Mesenchymal stem cell (in vitro differentiated cells and primary cell): Measurements from ENCODE around the gene FLT3LG.
"Not testable (repeated sequence)": the region's sequence is repeated elsewhere in the genome, so short reads cannot be mapped to it uniquely, and the experiment has no call there.

Source experiments
- DNase-seq: peaks from one replicate; pipeline ENCODE4 v3.0.0-alpha.2; 2013
- H2AFZ ChIP-seq: one replicate; pipeline ENCODE4 v1.6.1; 2013; ENCODE audit warnings: low read depth, mild to moderate bottlenecking, control low read depth, inconsistent platforms, low read length, moderate library complexity
- H2AK5ac ChIP-seq: 2 replicates; pipeline ENCODE4 v1.6.1; 2013; ENCODE audit warnings: low read length, moderate library complexity, mild to moderate bottlenecking, inconsistent platforms; ENCODE audit not compliant: severe bottlenecking
- H2BK120ac ChIP-seq: one replicate; pipeline ENCODE4 v1.6.1; 2013; ENCODE audit warnings: low read depth, mild to moderate bottlenecking, inconsistent platforms, low read length, moderate library complexity
- H2BK12ac ChIP-seq, 2 experiments: one replicate each; pipeline ENCODE4 v1.6.1; 2013; ENCODE audit warnings: inconsistent platforms in 2 of 2, low read length in 2 of 2, mild to moderate bottlenecking in 2 of 2, moderate library complexity in 2 of 2, control low read depth in 1 of 2
- H2BK15ac ChIP-seq: one replicate; pipeline ENCODE4 v1.6.1; 2013; ENCODE audit warnings: mild to moderate bottlenecking, low read depth, inconsistent platforms; ENCODE audit not compliant: poor library complexity, severe bottlenecking
- H2BK5ac ChIP-seq: 2 replicates; pipeline ENCODE4 v1.6.1; 2013; ENCODE audit warnings: low read depth, mild to moderate bottlenecking, low read length, control low read depth, inconsistent platforms; ENCODE audit not compliant: poor library complexity, severe bottlenecking
- H3K14ac ChIP-seq, 2 experiments: one replicate each; pipeline ENCODE4 v1.6.1; 2013; ENCODE audit warnings: inconsistent platforms in 2 of 2, low read length in 2 of 2, control low read depth in 1 of 2, mild to moderate bottlenecking in 1 of 2, moderate library complexity in 1 of 2
- H3K18ac ChIP-seq, 2 experiments: one replicate each; pipeline ENCODE4 v1.6.1; 2013; ENCODE audit warnings: inconsistent platforms in 2 of 2, low read length in 2 of 2, control low read depth in 1 of 2, low read depth in 1 of 2, mild to moderate bottlenecking in 1 of 2
- H3K23ac ChIP-seq, 2 experiments: one replicate each; pipeline ENCODE4 v1.6.1; 2013; ENCODE audit warnings: inconsistent platforms in 2 of 2, low read length in 2 of 2, mild to moderate bottlenecking in 2 of 2, moderate library complexity in 2 of 2, control low read depth in 1 of 2
- H3K27ac ChIP-seq: 2 replicates; pipeline ENCODE4 v1.5.1; 2013; ENCODE audit warnings: mild to moderate bottlenecking, moderate library complexity, low read length, control low read depth, inconsistent platforms; ENCODE audit not compliant: poor library complexity, severe bottlenecking
- H3K27me3 ChIP-seq, 2 experiments: 2 replicates each; pipeline versions ENCODE4 v1.6.1 to v1.7.0; 2013; ENCODE audit warnings: low read length in 2 of 2, mild to moderate bottlenecking in 2 of 2, moderate library complexity in 2 of 2, control low read depth in 1 of 2, inconsistent platforms in 1 of 2; ENCODE audit not compliant: control insufficient read depth in 1 of 2, insufficient read depth in 1 of 2
- H3K36me3 ChIP-seq, 2 experiments: 2 replicates each; pipeline versions ENCODE4 v1.6.1 to v1.7.0; 2013; ENCODE audit warnings: low read length in 2 of 2, control low read depth in 1 of 2, inconsistent platforms in 1 of 2, low read depth in 1 of 2, mild to moderate bottlenecking in 1 of 2; ENCODE audit not compliant: insufficient read depth in 2 of 2, control insufficient read depth in 1 of 2
- H3K4ac ChIP-seq, 2 experiments: one replicate each; pipeline ENCODE4 v1.6.1; 2013; ENCODE audit warnings: inconsistent platforms in 2 of 2, low read length in 2 of 2, mild to moderate bottlenecking in 2 of 2, moderate library complexity in 2 of 2, control low read depth in 1 of 2, low read depth in 1 of 2
- H3K4me1 ChIP-seq: 2 replicates; pipeline ENCODE4 v1.6.1; 2013; ENCODE audit warnings: low read depth, low read length, control low read depth; ENCODE audit not compliant: control insufficient read depth, insufficient read depth
- H3K4me2 ChIP-seq: 2 replicates; pipeline ENCODE4 v1.6.1; 2013; ENCODE audit warnings: low read length, mild to moderate bottlenecking, inconsistent platforms; ENCODE audit not compliant: poor library complexity, severe bottlenecking
- H3K4me3 ChIP-seq, 2 experiments: 2 replicates each; pipeline versions ENCODE4 v1.5.1 to v1.7.0; 2013; ENCODE audit warnings: low read length in 2 of 2, mild to moderate bottlenecking in 2 of 2, control low read depth in 1 of 2, low read depth in 1 of 2; ENCODE audit not compliant: insufficient read depth in 1 of 2
- H3K79me1 ChIP-seq: replicated peaks from 2 replicates; pipeline ENCODE4 v1.6.1; 2013; ENCODE audit warnings: mild to moderate bottlenecking, control low read depth, low read length, inconsistent platforms; ENCODE audit not compliant: poor library complexity, severe bottlenecking
- H3K9ac ChIP-seq: 2 replicates; pipeline ENCODE4 v1.7.0; 2013; ENCODE audit warnings: mild to moderate bottlenecking, low read length, moderate library complexity
- H3K9me3 ChIP-seq: 2 replicates; pipeline ENCODE4 v1.7.0; 2013; ENCODE audit warnings: mild to moderate bottlenecking, low read length; ENCODE audit not compliant: control insufficient read depth
- H4K8ac ChIP-seq: one replicate; pipeline ENCODE4 v1.6.1; 2013; ENCODE audit warnings: inconsistent platforms, mild to moderate bottlenecking, low read length, moderate library complexity
- H4K91ac ChIP-seq: one replicate; pipeline ENCODE4 v1.6.1; 2013; ENCODE audit warnings: mild to moderate bottlenecking, low read length, inconsistent platforms
- WGBS: methylation state at CpG from one replicate; pipeline ENCODE4 v1.1.7; 2013; ENCODE audit warnings: mixed read lengths; 5-methylcytosine and 5-hydroxymethylcytosine counted together

The FLT3LG gene

GRCh38 chr19:49456326-49456725, 17.7 kb upstream of the FLT3LG start:
- no peak overlapping the region for H4K8ac ChIP-seq
- H4K91ac ChIP-seq = no peak overlapping the region
- H2BK120ac ChIP-seq = no peak overlapping the region
- H3K4ac ChIP-seq = no peak overlapping the region
- peaks cover 6% of the 10 kb centered on the region for H3K4me1 ChIP-seq
- H2BK12ac ChIP-seq = no peak overlapping the region
- H2BK5ac ChIP-seq = no peak overlapping the region
- no peaks in the 10 kb centered on the region for H3K9me3 ChIP-seq
- no peak overlapping the region for H3K23ac ChIP-seq
- no peak overlapping the region for H2AFZ ChIP-seq
- H3K18ac ChIP-seq = no peak overlapping the region
- H3K9ac ChIP-seq = peak overlapping the region; percentile 79
- WGBS = 96% methylated on average over 5 of the region's 5 CpGs
- DNase-seq = no peak
- H2AK5ac ChIP-seq = no peak overlapping the region
- no peak overlapping the region for H3K4me3 ChIP-seq
- no peak overlapping the region for H3K4me2 ChIP-seq
- H3K14ac ChIP-seq = no peak overlapping the region
- H3K36me3 ChIP-seq = peaks cover 3 to 12% of the 10 kb centered on the region in 2 experiments
- H2BK15ac ChIP-seq = no peak overlapping the region
- no peaks in the 10 kb centered on the region for H3K27me3 ChIP-seq
- no peak overlapping the region for H3K27ac ChIP-seq
- peaks cover 24% of the 10 kb centered on the region for H3K79me1 ChIP-seq

GRCh38 chr19:49458567-49458903, 15.5 kb upstream of the FLT3LG start:
- H3K18ac ChIP-seq = no peak overlapping the region
- H4K8ac ChIP-seq = no peak overlapping the region
- H3K9me3 ChIP-seq = no peaks in the 10 kb centered on the region
- H3K4me1 ChIP-seq = peaks cover 6% of the 10 kb centered on the region
- WGBS = 98% methylated on average over 5 of the region's 5 CpGs
- H3K4ac ChIP-seq = no peak overlapping the region
- H3K79me1 ChIP-seq = peaks cover 24% of the 10 kb centered on the region
- H3K9ac ChIP-seq = peak overlapping the region; percentile 76
- no peak overlapping the region for H2AK5ac ChIP-seq
- H2BK5ac ChIP-seq = no peak overlapping the region
- H3K14ac ChIP-seq = no peak overlapping the region
- no peak overlapping the region for H3K27ac ChIP-seq
- no peak for DNase-seq
- H3K23ac ChIP-seq = no peak overlapping the region
- no peaks in the 10 kb centered on the region for H3K27me3 ChIP-seq
- H2BK15ac ChIP-seq = no peak overlapping the region
- no peak overlapping the region for H2AFZ ChIP-seq
- no peak overlapping the region for H3K4me2 ChIP-seq
- H4K91ac ChIP-seq = no peak overlapping the region
- H3K36me3 ChIP-seq = peaks cover 3 to 22% of the 10 kb centered on the region in 2 experiments
- no peak overlapping the region for H2BK120ac ChIP-seq
- H2BK12ac ChIP-seq = no peak overlapping the region
- H3K4me3 ChIP-seq = no peak overlapping the region

GRCh38 chr19:49459388-49459787, 14.6 kb upstream of the FLT3LG start:
- H3K9me3 ChIP-seq = no peaks in the 10 kb centered on the region
- no peak overlapping the region for H4K8ac ChIP-seq
- H3K4me2 ChIP-seq = no peak overlapping the region
- no peak overlapping the region for H2BK5ac ChIP-seq
- H3K4me1 ChIP-seq = peaks cover 1% of the 10 kb centered on the region
- H3K9ac ChIP-seq = no peak overlapping the region
- no peak overlapping the region for H3K4ac ChIP-seq
- no peak for DNase-seq
- no peak overlapping the region for H2BK12ac ChIP-seq
- H4K91ac ChIP-seq = peak overlapping the region; percentile 68
- H2BK120ac ChIP-seq = no peak overlapping the region
- H3K79me1 ChIP-seq = peaks cover 17% of the 10 kb centered on the region
- no peak overlapping the region for H2AFZ ChIP-seq
- H3K18ac ChIP-seq = no peak overlapping the region
- H3K27ac ChIP-seq = no peak overlapping the region
- H3K27me3 ChIP-seq = no peaks in the 10 kb centered on the region
- no peak overlapping the region for H3K4me3 ChIP-seq
- no peak overlapping the region for H3K14ac ChIP-seq
- H3K23ac ChIP-seq = no peak overlapping the region
- no peak overlapping the region for H2AK5ac ChIP-seq
- 96% methylated on average over 10 of the region's 12 CpGs for WGBS
- no peak overlapping the region for H2BK15ac ChIP-seq
- H3K36me3 ChIP-seq = peaks cover 3 to 30% of the 10 kb centered on the region in 2 experiments

- not testable (repeated sequence) for H3K4me3 ChIP-seq, H3K18ac ChIP-seq, H2BK12ac ChIP-seq, H2BK120ac ChIP-seq, H3K27me3 ChIP-seq, H3K4me2 ChIP-seq, H4K91ac ChIP-seq, H2AK5ac ChIP-seq, H3K9me3 ChIP-seq, H3K4me1 ChIP-seq, DNase-seq, H2AFZ ChIP-seq, H2BK5ac ChIP-seq, H3K23ac ChIP-seq, H4K8ac ChIP-seq, H2BK15ac ChIP-seq, H3K27ac ChIP-seq, H3K14ac ChIP-seq, H3K9ac ChIP-seq, H3K4ac ChIP-seq
- WGBS = no CpG with 5 or more reads among the region's 1 CpG
- Histone ChIP-seq H3K79me1 (peaks cover 15% of the 10 kb centered on the region), H3K36me3 (peaks cover 11 to 47% of the 10 kb centered on the region in 2 experiments)
These were observed 12.9 kb upstream of the FLT3LG start for GRCh38 chr19:49461130-49461529.
